Lung (tissue), 12 donors: ENCODE measurements around the gene CDC16. TPM values are rescaled to one million over a fixed set of nuclear protein-coding genes. Genes with fewer than 3 reads are reported as not detected.

Experiments
- ATAC-seq: fragments of 200-7000 bp; cut with Tn5 transposase; one replicate; pipeline ENCODE4 v1.9.1; 2020; ENCODE audit warnings: moderate number of reproducible peaks; ENCODE audit not compliant: insufficient read depth, low FRiP score
- DNase-seq, 3 donors: peaks; one replicate each; pipeline ENCODE4 v3.0.0-alpha.2; 2013 to 2017
- H3K27ac ChIP-seq, 2 donors: one replicate each; pipeline ENCODE4 v1.5.1; 2013; ENCODE audit warnings: mild to moderate bottlenecking in 2 of 2, moderate library complexity in 2 of 2, control low read depth in 1 of 2, inconsistent platforms in 1 of 2, low read depth in 1 of 2, low read length in 1 of 2
- H3K27me3 ChIP-seq, 3 donors: one replicate each; pipeline ENCODE4 v1.5.1; 2013; ENCODE audit warnings: low read length in 2 of 3; ENCODE audit not compliant: control insufficient read depth in 3 of 3, insufficient read depth in 3 of 3
- H3K36me3 ChIP-seq, 4 donors: one replicate each; pipeline ENCODE4 v1.5.1; 2013; ENCODE audit warnings: low read length in 4 of 4, mild to moderate bottlenecking in 1 of 4, moderate library complexity in 1 of 4; ENCODE audit not compliant: control insufficient read depth in 4 of 4, insufficient read depth in 4 of 4
- H3K4me1 ChIP-seq, 5 donors: one replicate each; pipeline ENCODE4 v1.5.1; 2013; ENCODE audit warnings: low read length in 5 of 5, mild to moderate bottlenecking in 2 of 5, moderate library complexity in 1 of 5; ENCODE audit not compliant: control insufficient read depth in 5 of 5, insufficient read depth in 5 of 5
- H3K4me3 ChIP-seq: one replicate; pipeline ENCODE4 v1.5.1; 2013; ENCODE audit warnings: mild to moderate bottlenecking, control low read depth, moderate library complexity
- H3K9ac ChIP-seq, 2 donors: one replicate each; pipeline ENCODE4 v1.5.1; 2013; ENCODE audit warnings: low read length in 2 of 2, control low read depth in 1 of 2; ENCODE audit not compliant: insufficient read depth in 1 of 2
- H3K9me3 ChIP-seq, 4 donors: one replicate each; pipeline ENCODE4 v1.5.1; 2013; ENCODE audit warnings: low read length in 3 of 4, mild to moderate bottlenecking in 1 of 4, moderate library complexity in 1 of 4; ENCODE audit not compliant: control insufficient read depth in 4 of 4, insufficient read depth in 3 of 4
- CTCF ChIP-seq: IDR thresholded peaks from 2 replicates; pipeline ENCODE4 v1.5.1; 2012; ENCODE audit warnings: mild to moderate bottlenecking; ENCODE audit errors: control extremely low read depth, extremely low read depth
- WGBS, 2 donors: extraction: QIAGEN DNeasy Blood & Tissue Kit; methylation state at CpG; one replicate each; pipeline ENCODE4 v1.1.7; 2013; 5-methylcytosine and 5-hydroxymethylcytosine counted together
- polyA plus RNA-seq, 2 donors: library from polyadenylated mRNA; stranded (reverse); fragments of 200-250 nt; gene quantifications; one replicate each; pipeline ENCODE4 v1.2.1, GENCODE V29; 2013
- total RNA-seq, 2 donors: library from RNA; depleted of rRNA in 1 of 2; stranded (reverse); fragments of >200 nt in 1 of 2; gene quantifications; one replicate each; pipeline ENCODE4 v1.2.1, GENCODE V29; 2014 to 2021
- donor health status: control.
- donor health status: control.
- donor health status: Bipolar disorder and iron deficiency.
- donor health status: healthy.
- donor health status: DM: yes; HTN: yes; CAD: no.

Gene CDC16
- total and polyA plus RNA-seq, 4 donors = 34.3 to 123 (median 59.0) TPM

- Histone ChIP-seq H3K27ac (no peak overlapping the region), H3K4me3 (no peak overlapping the region), H3K9ac (no peak overlapping the region), H3K36me3 (peaks cover 4 to 49% (median 39%) of the 10 kb centered on the region in 4 donors), H3K4me1 (no peaks in the 10 kb centered on the region), H3K9me3 (no peaks in the 10 kb centered on the region), H3K27me3 (no peaks in the 10 kb centered on the region)
- DNase-seq (no peak), ATAC-seq (no peak)
- TF ChIP-seq CTCF = no peak
- 96% methylated on average over 12 of the region's 12 CpGs for WGBS, 2 donors
These were observed 65.1 kb downstream of the CDC16 start for GRCh38 chr13:114299604-114300305.

GRCh38 chr13:114303700-114304327, 69.1 kb downstream of the CDC16 start:
- Histone ChIP-seq H3K27ac (no peak overlapping the region), H3K9ac (no peak overlapping the region), H3K9me3 (no peaks in the 10 kb centered on the region), H3K4me3 (no peak overlapping the region), H3K36me3 (peaks cover 9 to 37% (median 32%) of the 10 kb centered on the region in 4 donors), H3K27me3 (no peaks in the 10 kb centered on the region), H3K4me1 (no peaks in the 10 kb centered on the region)
- WGBS, 2 donors = 92 to 93% methylated on average over 10 to 11 of the region's 11 CpGs
- no peak for TF ChIP-seq CTCF
- DNase-seq (no peak), ATAC-seq (no peak)

GRCh38 chr13:114304346-114305034, 69.8 kb downstream of the CDC16 start:
- no peaks in the 10 kb centered on the region for H3K27me3 ChIP-seq
- no peaks in the 10 kb centered on the region for H3K9me3 ChIP-seq
- TF ChIP-seq CTCF = no peak
- no peaks in the 10 kb centered on the region for H3K4me1 ChIP-seq
- ATAC-seq = no peak
- no peak overlapping the region for H3K27ac ChIP-seq
- DNase-seq = no peak
- H3K9ac ChIP-seq = no peak overlapping the region
- WGBS, 2 donors = 95 to 96% methylated on average over 13 of the region's 13 CpGs
- H3K36me3 ChIP-seq = peaks cover 9 to 33% (median 27%) of the 10 kb centered on the region in 4 donors
- no peak overlapping the region for H3K4me3 ChIP-seq
